GM12872 (cell line): ENCODE measurements around the gene CEMIP2.

Experiments
- CTCF ChIP-seq: IDR thresholded peaks from 3 replicates; pipeline ENCODE4 v1.5.1; 2011; ENCODE audit warnings: low read depth, mild to moderate bottlenecking, low read length, moderate library complexity; ENCODE audit not compliant: insufficient read depth

Gene CEMIP2

GRCh38 chr9:71783120-71783523 lies 14.8 kb upstream of the CEMIP2 start:
- peak; percentile 45; the same call in 1 of the 3 replicates for TF ChIP-seq CTCF

- TF ChIP-seq CTCF, result no peak
Measured at GRCh38 chr9:71781391-71781790, 13.1 kb upstream of the CEMIP2 start.

- no peak for TF ChIP-seq CTCF
Measured at GRCh38 chr9:71780953-71781352, 12.6 kb upstream of the CEMIP2 start.

- no peak for TF ChIP-seq CTCF
Measured at GRCh38 chr9:71778085-71778484, 9.8 kb upstream of the CEMIP2 start.

- no peak for TF ChIP-seq CTCF
Measured at GRCh38 chr9:71774920-71775319, 6.6 kb upstream of the CEMIP2 start.

GRCh38 chr9:71772726-71773125 lies 4.4 kb upstream of the CEMIP2 start:
- no peak for TF ChIP-seq CTCF

GRCh38 chr9:71770170-71770569 lies 1.9 kb upstream of the CEMIP2 start:
- TF ChIP-seq CTCF, result no peak
